DMS79 treated with DMSO at 0.1 percent for 48 hours (cell line): ENCODE data around the gene TGFBR1.

Experiments used
- DNase-seq: peaks from one replicate; lab custom pipeline; 2025; lab: John Stamatoyannopoulos, UW

TGFBR1 gene

DNA sequence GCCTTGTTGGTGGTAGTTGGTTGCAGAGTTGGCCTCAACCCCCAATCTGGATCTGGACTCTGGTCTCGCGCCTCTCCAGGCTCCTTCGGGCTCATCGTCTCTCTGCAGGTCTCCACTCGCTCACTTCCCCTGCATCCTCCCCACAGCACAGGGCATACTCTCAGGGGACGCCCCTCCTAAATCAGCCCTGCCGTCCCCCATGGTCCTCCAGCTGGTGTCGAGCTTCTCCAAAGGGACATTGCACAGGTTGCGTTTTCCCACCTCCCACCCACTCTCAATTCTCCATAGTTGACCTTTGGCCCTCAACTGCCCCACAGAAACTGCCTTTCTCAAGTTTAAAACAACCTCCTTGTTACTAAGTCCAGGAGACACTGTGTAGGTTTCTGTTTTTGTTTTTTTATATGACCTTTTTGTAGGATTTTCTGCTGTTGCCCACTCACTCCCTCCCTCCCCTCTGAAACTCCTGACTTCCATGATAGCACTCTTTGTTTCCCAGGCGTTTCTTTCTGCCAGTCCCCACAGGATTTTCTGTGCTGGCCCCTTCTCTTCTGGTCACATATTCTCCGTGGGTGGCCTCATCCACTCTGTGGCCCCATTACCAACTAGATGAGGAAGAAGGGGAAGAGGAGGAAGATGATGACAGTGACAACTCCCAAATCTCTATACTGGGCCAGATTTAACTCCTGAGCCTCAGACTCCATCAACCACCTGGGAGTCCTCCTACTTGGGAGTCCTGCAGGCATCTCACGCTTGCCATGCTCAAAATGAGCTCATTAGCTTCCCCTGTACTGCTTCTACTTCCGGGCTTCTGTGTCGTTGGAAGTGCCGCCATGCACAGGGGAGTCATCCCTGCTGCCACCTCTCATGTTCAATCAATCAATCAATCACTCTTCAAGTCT, 66.6 kb downstream of the TGFBR1 start:
- DNase-seq = no peak

DNA sequence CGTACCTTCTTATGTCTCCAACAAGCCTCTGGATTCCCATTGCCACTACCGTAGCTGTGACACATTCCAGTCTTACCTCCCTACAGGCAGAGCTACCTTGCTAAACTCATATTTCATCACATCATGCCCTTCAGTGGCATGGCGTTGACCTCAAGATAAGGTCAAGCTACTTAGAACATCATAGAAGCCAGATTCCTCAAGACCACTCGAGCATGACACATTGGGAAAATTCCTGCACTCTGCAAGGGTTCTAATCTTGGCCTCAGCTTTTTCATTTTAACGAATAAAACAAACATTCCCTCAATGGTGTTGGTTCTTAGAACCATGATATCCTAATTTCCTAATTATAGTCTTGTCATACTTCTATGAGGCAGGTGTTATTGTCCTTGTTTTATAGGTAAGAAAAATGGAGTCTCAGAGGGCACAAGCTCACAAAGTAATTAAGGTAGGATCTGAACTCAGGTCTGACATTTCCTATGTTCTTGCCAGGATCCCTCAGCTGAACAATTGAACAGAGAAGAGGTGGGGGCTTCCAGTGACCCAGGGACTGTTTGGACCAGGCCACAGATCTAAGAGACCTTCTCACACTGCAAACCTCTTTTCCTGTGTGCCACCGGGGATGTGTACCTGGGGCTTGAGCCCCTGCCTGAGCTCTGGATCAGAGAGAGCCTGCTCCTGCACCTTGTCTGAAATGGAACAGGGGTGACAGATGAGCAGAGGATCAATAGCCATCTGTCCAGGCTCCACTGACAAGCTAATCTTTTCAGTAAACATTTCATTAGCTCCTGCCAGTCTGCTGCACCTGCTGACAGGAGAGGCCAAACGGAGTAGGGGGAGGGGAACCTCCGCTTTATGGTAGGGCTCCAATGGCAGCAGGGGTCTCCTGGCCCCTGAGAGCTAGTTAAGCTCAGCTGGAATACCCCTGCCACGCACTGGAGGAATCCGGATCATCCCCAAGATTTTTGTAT, 67.5 kb downstream of the TGFBR1 start:
- DNase-seq = no peak

DNA sequence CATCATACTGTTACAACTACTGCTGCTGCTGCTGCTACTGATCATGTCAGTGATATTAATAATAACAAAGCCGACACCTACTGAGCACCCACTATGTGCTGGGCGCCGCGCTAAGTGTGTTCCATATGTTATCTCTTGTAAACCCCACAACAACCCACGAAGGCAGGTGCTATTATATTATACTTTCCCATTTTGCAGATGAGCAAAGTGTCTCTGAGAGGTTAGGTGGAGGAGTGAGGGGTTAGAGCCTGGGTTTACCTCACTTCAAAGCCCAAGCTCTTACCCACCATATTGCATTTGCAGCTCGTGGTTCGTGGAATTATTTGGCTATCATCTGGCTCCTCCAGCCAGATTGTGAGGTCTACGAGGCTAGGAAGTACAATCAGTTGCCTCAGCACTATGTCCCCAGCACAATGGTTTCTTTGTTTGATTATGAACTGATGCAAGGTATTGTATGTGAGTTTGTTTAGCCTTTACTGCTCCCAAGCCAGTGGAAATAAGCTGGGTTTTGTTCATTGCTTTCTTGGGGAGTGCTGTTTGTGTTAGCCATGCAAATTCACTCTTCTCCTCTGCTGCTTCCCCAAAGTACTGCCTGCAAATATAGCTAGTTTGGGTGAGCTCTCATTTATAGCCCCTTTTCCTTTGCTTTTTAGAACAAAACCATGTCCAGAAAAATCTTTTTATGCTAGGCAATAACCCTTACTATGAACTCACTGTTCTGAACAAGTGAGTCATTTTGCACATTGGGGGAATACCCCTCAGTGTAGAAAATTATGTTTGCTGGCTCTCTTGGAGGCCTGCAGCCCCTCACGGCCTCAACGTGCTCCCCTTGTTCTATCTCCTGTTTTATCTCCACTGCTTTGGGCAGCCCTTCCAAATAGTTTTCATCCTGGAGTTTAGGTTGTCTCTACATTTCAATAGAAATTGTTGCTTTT, 68.9 kb downstream of the TGFBR1 start:
- DNase-seq = no peak

DNA sequence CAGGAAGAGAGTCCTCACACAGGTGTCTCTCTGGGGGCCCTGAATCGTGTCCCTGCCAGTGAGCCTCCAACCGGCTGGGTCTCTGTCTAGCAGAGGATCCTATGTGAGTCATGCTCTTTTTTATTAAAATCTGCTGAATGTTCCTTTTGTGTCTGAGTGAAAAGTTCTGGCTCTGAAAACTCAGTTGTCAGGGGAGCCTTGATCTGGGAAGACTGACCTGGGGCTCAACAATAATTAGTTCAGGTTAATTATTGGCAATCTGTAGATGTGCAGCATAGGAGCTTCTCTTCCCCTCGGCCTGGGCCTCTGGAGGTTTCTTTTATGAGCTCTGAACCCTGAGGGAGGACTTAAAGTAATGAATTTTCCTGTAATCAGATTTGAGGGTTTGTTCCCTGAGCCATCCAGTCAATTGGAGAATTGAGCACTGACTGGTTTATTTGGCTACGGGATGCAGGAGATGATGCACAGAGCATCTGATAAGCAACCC, 71.7 kb downstream of the TGFBR1 start:
- no peak for DNase-seq

DNA sequence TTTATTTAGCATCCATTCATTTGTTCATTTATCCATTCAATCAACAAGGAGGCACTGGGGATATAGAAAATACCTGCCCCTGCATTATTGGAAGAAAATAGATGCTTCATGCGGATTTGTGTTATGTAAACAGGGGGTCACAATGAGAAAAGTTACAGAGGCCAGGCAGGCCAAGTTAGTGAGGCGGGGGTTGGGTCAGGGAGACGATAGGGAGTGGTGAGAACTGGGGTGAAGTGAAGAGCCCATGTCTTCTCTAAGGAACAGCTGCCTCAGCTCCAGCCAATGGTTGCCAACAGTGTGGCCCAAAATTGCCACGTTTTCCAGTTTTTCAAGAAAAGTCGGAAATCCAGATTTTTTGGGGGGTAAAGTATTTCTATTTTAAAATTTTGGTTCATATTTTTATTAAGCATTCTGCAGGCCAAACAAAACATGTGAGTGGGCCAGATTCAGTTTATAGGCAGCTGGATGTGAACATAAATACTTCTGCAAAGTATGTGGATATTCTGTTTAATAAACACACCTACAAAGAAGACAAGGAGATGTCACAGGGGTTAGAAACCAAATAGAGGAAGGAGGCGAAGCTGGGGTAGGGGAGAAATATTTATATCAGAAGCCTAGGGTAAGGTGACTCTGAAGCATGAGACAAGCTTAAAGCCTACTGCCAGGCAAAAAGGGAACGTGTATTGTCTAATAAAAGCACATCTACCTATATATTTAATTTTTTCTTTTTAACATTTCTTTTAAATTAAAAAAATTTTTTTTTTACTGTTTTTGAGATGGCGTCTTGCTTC, 72.9 kb downstream of the TGFBR1 start:
- no peak for DNase-seq

DNA sequence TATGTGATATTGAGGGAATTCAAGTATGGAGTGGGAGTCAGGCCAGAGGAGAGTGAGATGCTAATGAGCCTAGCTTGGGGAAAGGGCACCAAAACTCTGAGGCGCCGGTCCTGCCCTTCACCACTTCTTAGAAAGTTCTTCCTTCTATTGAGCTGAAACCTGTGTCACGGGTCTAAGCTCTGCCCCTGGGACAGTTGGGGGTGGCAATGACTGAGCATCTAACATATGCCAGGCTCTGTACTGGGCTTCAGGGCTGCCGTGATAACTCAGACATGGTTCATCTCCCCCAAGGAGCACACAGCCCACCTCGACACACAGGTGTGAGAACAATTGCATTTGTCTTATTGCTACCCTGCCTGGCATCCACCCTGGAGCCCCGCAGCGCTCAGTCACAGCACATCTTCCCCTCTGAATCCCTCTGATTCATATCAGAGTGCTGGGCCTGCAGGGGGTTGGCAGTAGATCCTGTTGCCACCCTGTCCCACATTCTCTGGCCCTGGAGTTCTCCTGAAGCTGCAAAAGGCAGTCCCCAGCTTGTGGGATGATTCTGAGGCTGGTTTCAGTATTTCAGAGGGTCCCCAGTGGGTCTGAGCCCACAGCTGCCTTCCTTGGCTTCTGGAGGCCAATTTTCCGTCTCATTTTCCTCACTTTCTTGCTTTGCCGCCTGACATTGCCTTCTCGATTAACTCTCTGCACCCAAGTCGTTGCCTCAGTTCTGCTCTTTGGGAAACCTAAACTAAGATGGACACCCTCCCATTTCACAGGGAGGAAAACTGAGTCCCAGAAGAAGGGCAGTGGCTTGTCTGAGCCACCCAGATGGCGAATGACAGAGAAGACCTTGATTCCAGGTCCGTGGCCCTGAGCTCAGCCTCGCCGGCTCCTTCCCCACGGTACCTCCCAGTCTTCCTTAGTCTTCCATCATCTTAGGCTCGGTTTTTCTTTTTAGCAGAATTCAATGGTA, 74.3 kb downstream of the TGFBR1 start:
- DNase-seq = no peak

DNA sequence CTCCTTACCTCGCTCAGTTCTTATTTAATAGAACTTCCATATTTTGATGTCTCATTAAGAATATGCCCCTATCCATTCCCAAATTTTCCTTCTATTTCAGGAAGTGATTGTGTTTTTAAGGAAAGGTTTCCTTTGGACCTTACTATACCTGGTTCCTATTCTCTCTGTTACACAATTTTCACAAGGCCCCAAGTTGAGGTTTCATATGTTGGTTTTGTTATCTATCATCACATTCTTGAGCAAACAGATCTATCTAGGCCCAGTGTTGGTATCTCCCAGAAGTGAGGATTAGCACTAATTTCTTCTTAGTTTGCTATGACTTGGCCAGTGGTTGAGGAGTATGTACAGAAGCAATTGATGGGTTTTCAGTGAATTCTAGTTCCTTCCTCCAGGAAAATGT, 75.3 kb downstream of the TGFBR1 start:
- DNase-seq = no peak

DNA sequence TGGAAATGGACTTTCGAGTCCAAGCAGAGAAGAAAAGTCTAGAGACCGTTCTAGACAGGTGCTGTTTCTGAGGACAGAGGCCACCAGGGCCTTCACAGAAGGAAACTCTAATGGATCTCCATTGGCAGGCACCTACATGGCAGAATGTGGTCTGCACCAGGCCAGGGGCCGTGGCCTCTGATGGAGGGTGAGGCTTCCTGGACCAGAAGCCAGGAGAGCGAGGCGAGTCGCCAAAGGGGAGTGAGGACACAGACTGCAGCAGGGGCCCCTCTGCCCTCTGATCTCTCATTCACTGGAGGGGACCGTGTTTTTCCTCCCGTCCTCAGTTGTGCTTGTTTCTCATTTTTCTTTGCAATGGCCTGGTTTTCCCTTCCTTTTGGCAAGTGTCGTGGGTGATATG, 75.7 kb downstream of the TGFBR1 start:
- DNase-seq = no peak

DNA sequence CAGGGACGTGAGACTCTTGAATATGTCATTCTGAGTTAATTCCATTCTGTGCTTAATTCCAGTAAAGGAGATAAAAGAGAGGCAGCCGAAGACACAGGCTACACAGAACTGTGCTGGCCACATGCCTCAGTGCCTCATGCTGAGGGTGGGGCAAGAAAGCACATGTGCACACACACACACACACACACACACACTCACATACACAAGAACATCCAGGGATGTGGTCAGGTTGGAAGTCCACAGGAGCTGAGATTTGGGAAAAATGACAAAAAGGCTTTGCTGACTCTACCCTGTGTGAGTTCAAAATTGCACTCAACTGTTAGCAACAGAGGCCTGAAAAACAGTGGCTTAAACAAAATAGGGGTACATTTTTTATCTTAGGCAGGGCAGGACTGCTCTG, 76.3 kb downstream of the TGFBR1 start:
- DNase-seq = no peak

DNA sequence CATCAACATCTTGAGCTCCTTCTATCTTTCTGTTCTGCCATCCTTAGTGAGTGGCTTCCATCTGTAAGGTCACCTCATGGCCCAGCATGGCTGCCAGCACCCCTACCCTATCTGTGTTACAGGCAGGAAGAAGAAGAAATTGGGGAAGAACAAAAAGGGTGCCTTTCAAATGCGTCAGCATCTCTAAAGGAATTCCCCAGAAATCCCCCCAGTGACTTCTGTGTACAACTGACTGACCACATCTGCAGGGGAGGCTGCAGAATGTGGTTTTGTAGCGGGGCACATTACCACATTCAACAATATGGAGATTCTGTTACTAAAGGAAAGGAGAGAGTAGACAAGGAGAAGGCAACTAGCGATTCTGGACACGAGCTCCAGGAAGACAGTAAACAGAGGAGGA, 76.7 kb downstream of the TGFBR1 start:
- no peak for DNase-seq

DNA sequence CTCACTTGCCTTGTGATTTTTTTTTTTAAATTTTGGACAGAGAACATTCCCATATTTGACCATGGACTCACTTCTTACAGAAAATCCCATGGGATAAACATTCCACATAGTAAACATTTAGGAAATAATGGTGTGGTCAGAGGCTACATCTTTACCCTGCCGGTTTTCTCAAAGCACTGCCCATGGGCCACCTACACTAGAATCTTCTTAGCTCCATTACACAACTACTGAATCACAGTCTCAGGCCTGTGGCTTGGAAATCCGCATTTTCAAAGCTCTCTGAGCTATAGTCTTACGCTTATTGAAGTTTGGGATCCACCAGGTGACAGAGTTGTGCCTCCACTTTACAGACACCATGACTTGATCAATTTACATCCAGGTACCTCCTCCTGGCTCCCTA, 77.4 kb downstream of the TGFBR1 start:
- no peak for DNase-seq

DNA sequence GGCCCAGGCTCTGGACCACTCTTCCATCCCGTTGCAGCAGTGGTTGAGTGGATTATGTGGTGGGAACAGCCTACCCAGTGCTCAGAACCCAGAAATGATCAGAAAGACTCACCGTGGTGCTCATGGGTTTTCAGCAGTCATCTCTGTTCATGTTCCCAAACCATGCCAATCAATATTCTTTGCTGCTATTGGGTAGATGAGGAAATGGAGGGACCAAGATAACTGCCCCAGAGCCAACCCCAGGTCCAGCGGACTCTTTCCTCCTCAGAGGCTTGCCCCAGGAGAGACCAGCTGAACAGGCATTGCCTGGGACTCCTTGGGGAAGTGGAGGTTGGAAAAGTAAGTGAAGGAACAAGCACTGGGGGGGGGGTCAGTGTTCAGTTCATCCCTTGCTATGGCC, 78.7 kb downstream of the TGFBR1 start:
- no peak for DNase-seq

DNA sequence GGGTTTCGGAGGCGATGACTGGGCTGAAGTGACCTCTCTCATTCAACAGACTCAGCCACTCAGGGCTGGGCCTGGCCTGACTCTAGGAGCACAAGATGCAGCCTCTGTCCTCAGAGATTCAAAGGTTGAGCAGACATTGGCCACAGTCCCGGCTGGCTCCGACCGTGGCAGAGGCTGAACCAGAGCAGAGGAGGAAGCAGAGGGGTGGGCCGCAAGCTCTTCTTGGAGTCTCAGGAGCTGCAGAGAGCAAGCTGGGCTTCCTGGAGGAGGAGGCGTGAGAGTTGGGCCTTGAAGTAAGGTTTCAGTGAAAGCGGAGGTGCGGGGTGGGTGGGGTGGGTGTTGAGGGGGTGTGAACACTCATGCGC, 79.2 kb downstream of the TGFBR1 start:
- no peak for DNase-seq

DNA sequence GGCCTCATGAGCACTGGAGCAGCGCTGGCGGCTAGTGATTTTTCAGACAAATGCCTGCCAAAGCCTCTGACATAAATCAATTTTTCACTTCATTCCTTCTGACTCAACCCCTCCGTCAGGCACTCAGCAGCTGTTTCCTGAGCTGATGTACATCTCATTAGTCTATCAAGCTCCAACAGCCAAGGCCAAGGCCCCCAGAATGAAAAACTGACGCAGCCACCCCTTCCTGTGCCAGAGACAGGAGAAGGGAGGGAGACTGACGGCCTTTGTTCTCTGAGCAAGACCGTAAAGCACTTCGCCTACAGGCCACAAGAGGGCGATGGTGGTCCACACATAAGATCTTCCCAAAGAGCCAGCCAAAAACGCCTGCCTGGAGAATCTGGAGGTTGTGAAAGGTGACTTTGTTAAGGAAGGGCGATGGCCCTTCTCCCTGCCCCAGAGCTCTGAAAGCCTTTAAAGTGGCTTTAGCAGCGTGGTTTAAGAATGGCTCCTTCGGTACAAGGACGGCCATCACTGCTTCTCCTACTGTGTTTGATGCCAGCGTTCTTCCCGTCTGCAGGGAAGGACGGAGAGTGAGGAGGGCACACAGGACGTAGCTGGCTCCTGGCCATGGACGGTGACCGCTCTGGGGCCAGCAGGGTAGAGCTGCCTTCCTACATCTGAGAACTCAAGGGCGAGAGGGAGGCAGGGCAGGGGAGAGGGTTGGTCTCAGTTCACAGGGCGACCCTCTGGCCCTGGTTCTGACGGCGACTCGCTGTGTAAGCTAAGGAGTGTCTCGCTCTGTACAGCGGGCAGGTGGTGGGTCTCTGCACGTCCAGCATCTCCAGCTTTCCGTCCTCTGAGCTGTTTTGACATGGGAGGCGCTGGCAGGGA, 79.8 kb downstream of the TGFBR1 start:
- peak; percentile 59 for DNase-seq

DNA sequence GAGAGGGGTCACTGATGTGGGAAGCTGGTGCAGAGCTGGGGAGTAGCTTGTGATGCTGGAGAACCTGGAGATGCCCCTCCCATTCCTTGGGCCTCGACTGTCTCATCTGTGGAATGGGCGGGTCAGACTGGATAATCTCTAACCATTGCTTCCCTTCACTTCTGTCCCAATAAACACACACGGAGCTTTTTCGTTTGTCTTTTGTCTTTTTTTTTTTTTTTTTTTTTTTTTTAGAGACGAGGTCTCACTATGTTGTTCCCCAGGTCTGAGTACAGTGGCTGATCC, 80.4 kb downstream of the TGFBR1 start:
- no peak for DNase-seq

DNA sequence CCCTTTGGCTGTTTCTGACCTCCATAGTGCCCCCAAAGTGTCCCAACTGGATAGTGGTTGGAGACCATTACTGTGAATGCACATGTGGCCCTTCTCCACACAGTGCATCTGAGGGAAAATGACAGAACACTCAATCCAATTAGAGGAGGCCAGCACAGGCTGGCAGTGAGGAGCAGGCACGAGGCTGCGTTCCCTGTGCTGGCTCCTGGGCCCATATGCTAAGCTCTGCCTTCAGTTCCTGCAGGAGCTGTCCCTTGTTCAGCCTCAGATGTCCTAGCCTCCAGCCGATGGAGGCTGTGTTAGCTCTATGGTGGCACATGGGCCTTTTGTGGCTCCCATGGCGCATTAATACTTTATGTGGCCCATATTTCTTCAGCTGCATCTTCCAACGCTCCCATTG, 81.0 kb downstream of the TGFBR1 start:
- DNase-seq = no peak

DNA sequence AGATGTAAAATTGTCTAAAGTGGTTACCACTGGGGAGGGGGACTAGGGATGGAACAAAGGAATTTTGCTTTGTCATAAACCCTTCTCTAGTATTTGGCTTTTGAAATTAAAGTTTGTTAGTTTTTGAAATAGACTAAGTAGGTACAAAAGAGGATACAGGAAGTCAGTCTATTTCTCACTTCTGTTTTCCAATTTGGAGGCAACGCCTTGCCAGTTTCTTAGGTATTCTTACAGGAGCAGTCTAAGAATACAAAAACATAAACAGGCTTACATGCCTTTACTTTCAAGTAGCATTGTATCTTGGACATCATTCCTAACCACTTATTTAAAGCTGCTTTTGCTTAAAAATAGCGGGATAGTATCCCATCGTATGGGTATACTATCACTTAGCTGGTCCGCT, 82.4 kb downstream of the TGFBR1 start:
- no peak for DNase-seq

DNA sequence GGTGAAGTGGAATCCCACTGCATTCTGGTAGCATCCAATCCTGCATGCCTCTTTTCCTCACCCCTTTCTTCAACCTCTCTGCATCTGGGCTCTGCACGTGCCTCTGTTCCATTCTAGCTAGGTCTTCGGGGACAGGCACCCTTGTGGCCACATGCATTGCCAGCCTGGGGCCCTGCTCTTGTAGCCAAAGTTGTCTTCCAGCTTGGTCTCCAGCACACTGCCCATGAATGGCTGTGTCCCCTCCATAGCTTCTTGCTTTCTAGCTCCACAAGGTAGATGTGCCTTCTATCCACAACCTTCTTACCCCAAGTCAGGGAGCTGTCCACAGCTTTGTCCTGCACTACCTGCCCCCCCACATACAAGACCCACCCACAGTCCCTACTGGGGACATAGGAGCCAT, 84.3 kb downstream of the TGFBR1 start:
- no peak for DNase-seq
